Measurements from ENCODE around the gene PPIL1. TPM values are rescaled to one million over a fixed set of nuclear protein-coding genes. Genes with fewer than 3 reads are reported as not detected.

The PPIL1 gene
- total and polyA plus RNA-seq, 2 donors (not counting 1 experiment from before 2014, with no cell fraction given) = 17.5 to 30.6 TPM

GRCh38 chr6:36823421-36824096 is 51.0 kb downstream of the PPIL1 start:
- Histone ChIP-seq H3K27ac (ENCODE audit: insufficient read depth, low read length) (no peak overlapping the region), H3K4me2 (ENCODE audit: extremely low read depth, insufficient read depth, low read length) (no peak overlapping the region), H3K4me1 (ENCODE audit: control insufficient read depth, extremely low read depth, insufficient read depth, low read length) (no peaks in the 10 kb centered on the region), H3K9me3 (ENCODE audit: control insufficient read depth, insufficient read depth, low read depth, low read length) (no peaks in the 10 kb centered on the region), H3K27me3 (ENCODE audit: control insufficient read depth, insufficient read depth, low read length) (no peaks in the 10 kb centered on the region), H3K36me3 (ENCODE audit: control insufficient read depth, insufficient read depth, low read length) (no peaks in the 10 kb centered on the region), H3K4me3 (replicated peaks in 1 of 4; ENCODE audit: control extremely low read depth in 1 of 4, insufficient read depth in 1 of 4, low read depth in 3 of 4, low read length in 4 of 4) (no peak overlapping the region), H3K79me2 (ENCODE audit: control insufficient read depth, insufficient read depth, low read length) (no peaks in the 10 kb centered on the region), H3K9ac (ENCODE audit: insufficient read depth, low read length) (no peak overlapping the region), H4K20me1 (ENCODE audit: control insufficient read depth, extremely low read depth, insufficient read depth, low read length) (no peaks in the 10 kb centered on the region), H2AFZ (ENCODE audit: low read length) (no peak overlapping the region)
- TF ChIP-seq EZH2 (IDR thresholded peaks at IDR 0.05; ENCODE audit: low read length, missing control alignments) = no peak
- no peak for TF ChIP-seq CTCF (conservative IDR thresholded peaks at IDR 0.05 in 1 of 2, IDR thresholded peaks at IDR 0.05 in 1 of 2; ENCODE audit: low read depth in 1 of 2, low read length in 2 of 2)
- DNase-seq (ENCODE audit: low read depth in 2 of 2) = peak in 1 of 2 donors; percentile 30

- Histone ChIP-seq H3K36me3 (ENCODE audit: control insufficient read depth, insufficient read depth, low read length) (no peaks in the 10 kb centered on the region), H3K9me3 (ENCODE audit: control insufficient read depth, insufficient read depth, low read depth, low read length) (no peaks in the 10 kb centered on the region), H3K79me2 (ENCODE audit: control insufficient read depth, insufficient read depth, low read length) (no peaks in the 10 kb centered on the region), H3K4me1 (ENCODE audit: control insufficient read depth, extremely low read depth, insufficient read depth, low read length) (no peaks in the 10 kb centered on the region), H3K9ac (ENCODE audit: insufficient read depth, low read length) (no peak overlapping the region), H2AFZ (ENCODE audit: low read length) (no peak overlapping the region), H3K27ac (ENCODE audit: insufficient read depth, low read length) (no peak overlapping the region), H3K27me3 (ENCODE audit: control insufficient read depth, insufficient read depth, low read length) (no peaks in the 10 kb centered on the region), H3K4me2 (ENCODE audit: extremely low read depth, insufficient read depth, low read length) (no peak overlapping the region), H3K4me3 (replicated peaks in 1 of 4; ENCODE audit: control extremely low read depth in 1 of 4, insufficient read depth in 1 of 4, low read depth in 3 of 4, low read length in 4 of 4) (no peak overlapping the region), H4K20me1 (ENCODE audit: control insufficient read depth, extremely low read depth, insufficient read depth, low read length) (no peaks in the 10 kb centered on the region)
- TF ChIP-seq CTCF (conservative IDR thresholded peaks at IDR 0.05 in 1 of 2, IDR thresholded peaks at IDR 0.05 in 1 of 2; ENCODE audit: low read depth in 1 of 2, low read length in 2 of 2) (no peak), EZH2 (IDR thresholded peaks at IDR 0.05; ENCODE audit: low read length, missing control alignments) (no peak)
- DNase-seq (ENCODE audit: low read depth in 2 of 2) = peak in 1 of 2 donors; percentile 85
These were observed 51.9 kb downstream of the PPIL1 start for GRCh38 chr6:36822506-36823269.

- no peak for TF ChIP-seq EZH2 (IDR thresholded peaks at IDR 0.05; ENCODE audit: low read length, missing control alignments)
- TF ChIP-seq CTCF (conservative IDR thresholded peaks at IDR 0.05 in 1 of 2, IDR thresholded peaks at IDR 0.05 in 1 of 2; ENCODE audit: low read depth in 1 of 2, low read length in 2 of 2) = no peak
- no peaks in the 10 kb centered on the region for H3K79me2 ChIP-seq (ENCODE audit: control insufficient read depth, insufficient read depth, low read length)
- H3K4me1 ChIP-seq (ENCODE audit: control insufficient read depth, extremely low read depth, insufficient read depth, low read length) = no peaks in the 10 kb centered on the region
- no peak overlapping the region for H2AFZ ChIP-seq (ENCODE audit: low read length)
- H3K27ac ChIP-seq (ENCODE audit: insufficient read depth, low read length) = no peak overlapping the region
- no peaks in the 10 kb centered on the region for H4K20me1 ChIP-seq (ENCODE audit: control insufficient read depth, extremely low read depth, insufficient read depth, low read length)
- H3K36me3 ChIP-seq (ENCODE audit: control insufficient read depth, insufficient read depth, low read length) = no peaks in the 10 kb centered on the region
- no peaks in the 10 kb centered on the region for H3K9me3 ChIP-seq (ENCODE audit: control insufficient read depth, insufficient read depth, low read depth, low read length)
- H3K4me2 ChIP-seq (ENCODE audit: extremely low read depth, insufficient read depth, low read length) = no peak overlapping the region
- no peak for DNase-seq (ENCODE audit: low read depth in 2 of 2)
- no peaks in the 10 kb centered on the region for H3K27me3 ChIP-seq (ENCODE audit: control insufficient read depth, insufficient read depth, low read length)
- no peak overlapping the region for H3K4me3 ChIP-seq (replicated peaks in 1 of 4; ENCODE audit: control extremely low read depth in 1 of 4, insufficient read depth in 1 of 4, low read depth in 3 of 4, low read length in 4 of 4)
- H3K9ac ChIP-seq (ENCODE audit: insufficient read depth, low read length) = no peak overlapping the region
These were observed 52.8 kb downstream of the PPIL1 start for GRCh38 chr6:36821581-36822335.

Data from fibroblast of lung (primary cell).